PFSK-1 (cell line): Measurements from ENCODE around the gene SHROOM1.

ENCODE experiments used
- POLR2AphosphoS5 ChIP-seq: IDR thresholded peaks from 2 replicates; pipeline ENCODE4 v1.6.1; 2012; ENCODE audit warnings: low read depth, mild to moderate bottlenecking, control low read depth, low read length, moderate library complexity
- TF ChIP-seq, protein P1 (sequence below), 2 experiments: IDR thresholded peaks; 2 replicates each; pipeline versions ENCODE4 v1.6.1 to v1.8.0; 2011 to 2012; ENCODE audit warnings: low read depth in 2 of 2, low read length in 2 of 2, control low read depth in 1 of 2, inconsistent platforms in 1 of 2, mild to moderate bottlenecking in 1 of 2, moderate library complexity in 1 of 2; ENCODE audit not compliant: insufficient read depth in 1 of 2

GRCh38 chr5:132778129-132778528 is 52.3 kb downstream of the SHROOM1 start:
- TF ChIP-seq POLR2AphosphoS5, result no peak
- TF ChIP-seq, protein P1, sequence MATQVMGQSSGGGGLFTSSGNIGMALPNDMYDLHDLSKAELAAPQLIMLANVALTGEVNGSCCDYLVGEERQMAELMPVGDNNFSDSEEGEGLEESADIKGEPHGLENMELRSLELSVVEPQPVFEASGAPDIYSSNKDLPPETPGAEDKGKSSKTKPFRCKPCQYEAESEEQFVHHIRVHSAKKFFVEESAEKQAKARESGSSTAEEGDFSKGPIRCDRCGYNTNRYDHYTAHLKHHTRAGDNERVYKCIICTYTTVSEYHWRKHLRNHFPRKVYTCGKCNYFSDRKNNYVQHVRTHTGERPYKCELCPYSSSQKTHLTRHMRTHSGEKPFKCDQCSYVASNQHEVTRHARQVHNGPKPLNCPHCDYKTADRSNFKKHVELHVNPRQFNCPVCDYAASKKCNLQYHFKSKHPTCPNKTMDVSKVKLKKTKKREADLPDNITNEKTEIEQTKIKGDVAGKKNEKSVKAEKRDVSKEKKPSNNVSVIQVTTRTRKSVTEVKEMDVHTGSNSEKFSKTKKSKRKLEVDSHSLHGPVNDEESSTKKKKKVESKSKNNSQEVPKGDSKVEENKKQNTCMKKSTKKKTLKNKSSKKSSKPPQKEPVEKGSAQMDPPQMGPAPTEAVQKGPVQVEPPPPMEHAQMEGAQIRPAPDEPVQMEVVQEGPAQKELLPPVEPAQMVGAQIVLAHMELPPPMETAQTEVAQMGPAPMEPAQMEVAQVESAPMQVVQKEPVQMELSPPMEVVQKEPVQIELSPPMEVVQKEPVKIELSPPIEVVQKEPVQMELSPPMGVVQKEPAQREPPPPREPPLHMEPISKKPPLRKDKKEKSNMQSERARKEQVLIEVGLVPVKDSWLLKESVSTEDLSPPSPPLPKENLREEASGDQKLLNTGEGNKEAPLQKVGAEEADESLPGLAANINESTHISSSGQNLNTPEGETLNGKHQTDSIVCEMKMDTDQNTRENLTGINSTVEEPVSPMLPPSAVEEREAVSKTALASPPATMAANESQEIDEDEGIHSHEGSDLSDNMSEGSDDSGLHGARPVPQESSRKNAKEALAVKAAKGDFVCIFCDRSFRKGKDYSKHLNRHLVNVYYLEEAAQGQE (IDR thresholded peaks at IDR 0.05; ENCODE audit: insufficient read depth in 1 of 2, low read depth in 2 of 2, low read length in 2 of 2), result no peak
